BE2C (cell line): ENCODE data around the gene AGO1.

ENCODE experiments used
- DNase-seq: peaks from one replicate; pipeline ENCODE4 v3.0.0-alpha.2; 2020
- H3K27me3 ChIP-seq: fragments of 250-450 bp; sonication (Bioruptor Pico); 2 replicates; pipeline ENCODE4 v1.5.1; 2020; ENCODE audit warnings: mild to moderate bottlenecking
- H3K36me3 ChIP-seq: fragments of 250-450 bp; sonication (Bioruptor Pico); 2 replicates; pipeline ENCODE4 v1.5.1; 2020; ENCODE audit warnings: mild to moderate bottlenecking
- H3K4me1 ChIP-seq: fragments of 250-450 bp; sonication (Bioruptor Pico); 2 replicates; pipeline ENCODE4 v1.5.1; 2020
- H3K4me3 ChIP-seq: 2 replicates; pipeline ENCODE4 v1.5.1; 2011; ENCODE audit warnings: low read depth, low read length
- H3K9me3 ChIP-seq: fragments of 250-450 bp; sonication (Bioruptor Pico); 2 replicates; pipeline ENCODE4 v1.5.1; 2020
- CTCF ChIP-seq: IDR thresholded peaks from 2 replicates; pipeline ENCODE4 v1.5.1; 2012; ENCODE audit warnings: mild to moderate bottlenecking, low read depth, low read length

AGO1 gene

GRCh38 chr1:35844826-35845225 lies 38.2 kb upstream of the AGO1 start:
- no peak overlapping the region for H3K4me3 ChIP-seq
- H3K9me3 ChIP-seq = no peaks in the 10 kb centered on the region

GRCh38 chr1:35845766-35846165 lies 37.2 kb upstream of the AGO1 start:
- DNase-seq = peak; percentile 5
- H3K36me3 ChIP-seq = no peaks in the 10 kb centered on the region
- no peaks in the 10 kb centered on the region for H3K9me3 ChIP-seq

More at GRCh38 chr1:35844826-35845225, 38.2 kb upstream of the AGO1 start:
- H3K4me1 ChIP-seq = no peaks in the 10 kb centered on the region
- H3K27me3 ChIP-seq = no peaks in the 10 kb centered on the region
- TF ChIP-seq CTCF = no peak
- no peaks in the 10 kb centered on the region for H3K36me3 ChIP-seq
- no peak for DNase-seq

GRCh38 chr1:35847935-35848565 lies 35.0 kb upstream of the AGO1 start:
- H3K4me1 ChIP-seq = no peaks in the 10 kb centered on the region
- no peak overlapping the region for H3K4me3 ChIP-seq
- TF ChIP-seq CTCF = no peak
- no peaks in the 10 kb centered on the region for H3K9me3 ChIP-seq
- no peak for DNase-seq
- no peaks in the 10 kb centered on the region for H3K27me3 ChIP-seq
- H3K36me3 ChIP-seq = no peaks in the 10 kb centered on the region

More at GRCh38 chr1:35845766-35846165, 37.2 kb upstream of the AGO1 start:
- no peak overlapping the region for H3K4me3 ChIP-seq
- no peaks in the 10 kb centered on the region for H3K27me3 ChIP-seq
- no peaks in the 10 kb centered on the region for H3K4me1 ChIP-seq
- TF ChIP-seq CTCF = no peak

GRCh38 chr1:35850051-35850450 lies 33.0 kb upstream of the AGO1 start:
- Histone ChIP-seq H3K27me3 (no peaks in the 10 kb centered on the region), H3K9me3 (no peaks in the 10 kb centered on the region), H3K4me1 (no peaks in the 10 kb centered on the region), H3K4me3 (no peak overlapping the region), H3K36me3 (no peaks in the 10 kb centered on the region)
- no peak for DNase-seq
- no peak for TF ChIP-seq CTCF

GRCh38 chr1:35850716-35851115 lies 32.3 kb upstream of the AGO1 start:
- Histone ChIP-seq H3K4me1 (no peaks in the 10 kb centered on the region), H3K36me3 (no peaks in the 10 kb centered on the region), H3K4me3 (no peak overlapping the region), H3K9me3 (no peaks in the 10 kb centered on the region), H3K27me3 (no peaks in the 10 kb centered on the region)
- TF ChIP-seq CTCF = no peak
- DNase-seq = no peak

- no peak for TF ChIP-seq CTCF
- Histone ChIP-seq H3K36me3 (no peaks in the 10 kb centered on the region), H3K27me3 (no peaks in the 10 kb centered on the region), H3K9me3 (no peaks in the 10 kb centered on the region), H3K4me1 (no peaks in the 10 kb centered on the region), H3K4me3 (no peak overlapping the region)
- DNase-seq = no peak
Measured at GRCh38 chr1:35851132-35851869, 31.7 kb upstream of the AGO1 start.
